Measurements from ENCODE around the gene PTP4A2.
"Not testable (repeated sequence)": the region's sequence is repeated elsewhere in the genome, so short reads cannot be mapped to it uniquely, and the experiment has no call there.

PTP4A2 gene

GRCh38 chr1:31923901-31924535 lies 14.2 kb downstream of the PTP4A2 start:
- no peak for DNase-seq

- DNase-seq = no peak
These were observed 17.2 kb downstream of the PTP4A2 start for GRCh38 chr1:31920956-31921355.

GRCh38 chr1:31919591-31919990 lies 18.6 kb downstream of the PTP4A2 start:
- no peak for DNase-seq

GRCh38 chr1:31915438-31915837 lies 22.7 kb downstream of the PTP4A2 start:
- no peak for DNase-seq

- no peak for DNase-seq
These were observed 24.2 kb downstream of the PTP4A2 start for GRCh38 chr1:31913968-31914367.

GRCh38 chr1:31912839-31913239 lies 25.3 kb downstream of the PTP4A2 start:
- DNase-seq = peak in 1 of 2 experiments; percentile 71

GRCh38 chr1:31911994-31912780 lies 26.0 kb downstream of the PTP4A2 start:
- no peak for DNase-seq

- peak in 1 of 2 experiments; percentile 67 for DNase-seq
These were observed 27.2 kb downstream of the PTP4A2 start for GRCh38 chr1:31910933-31911332.

GRCh38 chr1:31909691-31910090 lies 28.5 kb downstream of the PTP4A2 start:
- no peak for DNase-seq

GRCh38 chr1:31906557-31906956 lies 31.6 kb downstream of the PTP4A2 start:
- DNase-seq = no peak

- no peak for DNase-seq
These were observed 32.5 kb downstream of the PTP4A2 start for GRCh38 chr1:31905681-31906080.

- no peak for DNase-seq
These were observed 33.1 kb downstream of the PTP4A2 start for GRCh38 chr1:31905093-31905509.

- DNase-seq = no peak
These were observed 33.7 kb downstream of the PTP4A2 start for GRCh38 chr1:31904339-31905092.

GRCh38 chr1:31902510-31902860 lies 35.7 kb downstream of the PTP4A2 start:
- DNase-seq = no peak

GRCh38 chr1:31901838-31902509 lies 36.2 kb downstream of the PTP4A2 start:
- no peak for DNase-seq

- no peak for DNase-seq
These were observed 37.4 kb downstream of the PTP4A2 start for GRCh38 chr1:31900790-31901189.

- DNase-seq = peak in 1 of 2 experiments; percentile 52
These were observed 40.6 kb downstream of the PTP4A2 start for GRCh38 chr1:31897526-31898100.

- not testable (repeated sequence) for DNase-seq
These were observed 42.5 kb downstream of the PTP4A2 start for GRCh38 chr1:31895474-31896198.

GRCh38 chr1:31891280-31891679 lies 46.9 kb downstream of the PTP4A2 start:
- no peak for DNase-seq

GRCh38 chr1:31888291-31888690 lies 49.9 kb downstream of the PTP4A2 start:
- no peak for DNase-seq

GRCh38 chr1:31886866-31887265 lies 51.3 kb downstream of the PTP4A2 start:
- DNase-seq = no peak

- no peak for DNase-seq
These were observed 52.3 kb downstream of the PTP4A2 start for GRCh38 chr1:31885851-31886250.

Measured in NCI-H2081 (cell line).